GM12865 (cell line): ENCODE results near the gene AK1.

Experiments used
- DNase-seq: peaks from one replicate; pipeline ENCODE4 v3.0.0; 2010; ENCODE audit warnings: low read depth
- H3K4me3 ChIP-seq: 2 replicates; pipeline ENCODE4 v1.5.1; 2011; ENCODE audit warnings: mild to moderate bottlenecking, low read depth, low read length, control low read depth
- TF ChIP-seq, protein P1 (sequence below): IDR thresholded peaks from 2 replicates; pipeline ENCODE4 v1.5.1; 2011; ENCODE audit warnings: low read length, control low read depth, low read depth, inconsistent platforms; ENCODE audit not compliant: insufficient read depth; ENCODE audit errors: missing control alignments

AK1 gene

DNA sequence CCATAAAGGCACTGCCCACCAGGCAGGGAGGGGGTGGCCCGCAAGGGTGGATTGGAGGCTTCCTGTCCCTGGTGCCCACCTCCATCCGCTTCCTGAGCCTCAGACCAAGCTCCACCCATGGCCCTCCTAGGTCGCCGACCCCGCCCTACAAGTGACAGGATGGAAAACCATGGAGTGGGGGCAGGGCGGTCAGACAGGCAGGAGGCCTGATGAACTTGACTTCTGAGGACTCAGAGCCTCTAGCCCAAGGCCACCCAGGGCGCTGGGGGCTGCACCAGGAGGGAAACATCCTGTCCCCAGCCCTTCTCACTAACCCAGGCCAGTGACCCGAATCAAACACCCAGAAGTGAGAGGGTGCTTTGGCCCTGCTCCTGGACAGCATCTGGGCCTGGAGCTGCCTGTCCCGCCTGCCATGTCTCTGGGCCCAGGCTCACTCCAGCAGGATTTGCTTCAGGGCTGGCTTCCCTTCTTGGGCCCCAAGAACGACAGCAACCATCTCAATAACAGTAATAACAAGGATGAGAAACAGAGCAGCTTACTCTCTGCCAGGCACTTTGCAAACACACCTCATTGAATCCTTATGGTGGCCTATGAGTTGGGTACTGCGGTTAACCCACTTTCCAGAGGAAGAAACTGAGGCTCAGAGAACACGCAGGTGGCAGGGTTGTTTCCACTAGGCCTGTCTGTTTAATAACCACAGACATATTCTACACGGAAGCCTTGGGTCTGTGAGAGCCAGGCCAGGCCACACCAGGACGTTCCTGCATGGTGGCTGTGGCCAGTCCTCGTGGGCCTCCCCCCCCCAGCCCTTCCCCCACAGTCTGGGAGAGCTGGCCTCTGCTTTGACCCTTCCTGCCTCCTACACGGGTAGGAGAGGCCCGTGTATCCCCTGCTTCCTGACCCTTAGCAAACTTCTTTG, 26.3 kb upstream of the AK1 start:
- TF ChIP-seq, protein P1, sequence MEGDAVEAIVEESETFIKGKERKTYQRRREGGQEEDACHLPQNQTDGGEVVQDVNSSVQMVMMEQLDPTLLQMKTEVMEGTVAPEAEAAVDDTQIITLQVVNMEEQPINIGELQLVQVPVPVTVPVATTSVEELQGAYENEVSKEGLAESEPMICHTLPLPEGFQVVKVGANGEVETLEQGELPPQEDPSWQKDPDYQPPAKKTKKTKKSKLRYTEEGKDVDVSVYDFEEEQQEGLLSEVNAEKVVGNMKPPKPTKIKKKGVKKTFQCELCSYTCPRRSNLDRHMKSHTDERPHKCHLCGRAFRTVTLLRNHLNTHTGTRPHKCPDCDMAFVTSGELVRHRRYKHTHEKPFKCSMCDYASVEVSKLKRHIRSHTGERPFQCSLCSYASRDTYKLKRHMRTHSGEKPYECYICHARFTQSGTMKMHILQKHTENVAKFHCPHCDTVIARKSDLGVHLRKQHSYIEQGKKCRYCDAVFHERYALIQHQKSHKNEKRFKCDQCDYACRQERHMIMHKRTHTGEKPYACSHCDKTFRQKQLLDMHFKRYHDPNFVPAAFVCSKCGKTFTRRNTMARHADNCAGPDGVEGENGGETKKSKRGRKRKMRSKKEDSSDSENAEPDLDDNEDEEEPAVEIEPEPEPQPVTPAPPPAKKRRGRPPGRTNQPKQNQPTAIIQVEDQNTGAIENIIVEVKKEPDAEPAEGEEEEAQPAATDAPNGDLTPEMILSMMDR, result no peak
- peak overlapping the region; percentile 64 for H3K4me3 ChIP-seq
- peak; percentile 95 for DNase-seq

GRCh38 chr9:127899128-127899943, 21.9 kb upstream of the AK1 start, which contains the start of gene ST6GALNAC6:
Gene ST6GALNAC6 (minus strand): TSS chr9:127899603. CDS start chr9:127897981, 1,622 bp downstream.
- peak within 1 kb of the TSS; percentile 92 for H3K4me3 ChIP-seq
- TF ChIP-seq, protein P1, result no peak
- DNase-seq, result peak; percentile 84

- no peak for DNase-seq
- TF ChIP-seq, protein P1, result no peak
- H3K4me3 ChIP-seq, result peak overlapping the region; percentile 92
These were observed 21.1 kb upstream of the AK1 start for GRCh38 chr9:127898433-127899127.

DNA sequence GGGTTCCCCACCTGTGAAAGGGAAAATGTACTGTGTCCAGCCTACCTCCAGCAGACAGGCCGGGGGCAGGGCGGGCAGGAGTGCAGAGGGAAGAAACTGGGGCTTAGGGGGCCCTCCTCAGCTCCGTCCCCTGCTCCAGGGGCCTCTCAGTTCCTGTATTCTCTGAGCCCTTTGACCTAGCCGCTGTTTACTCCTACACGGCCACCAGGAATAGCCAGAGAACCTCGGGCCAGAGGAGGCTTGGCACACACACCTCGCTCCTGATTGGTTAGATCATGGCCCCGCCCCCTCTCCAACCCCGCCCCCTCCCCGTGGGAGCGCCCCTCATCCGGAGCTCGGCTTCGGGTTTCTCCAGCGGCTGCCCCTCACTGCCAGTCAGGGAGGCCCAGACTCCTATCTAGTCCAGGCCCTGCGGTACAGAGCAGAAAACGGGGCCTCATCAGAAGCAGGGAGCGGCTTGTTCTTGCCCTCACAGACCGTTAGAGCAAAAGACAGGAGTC, 19.8 kb upstream of the AK1 start:
- TF ChIP-seq, protein P1, result no peak
- H3K4me3 ChIP-seq, result no peak overlapping the region
- peak; percentile 40 for DNase-seq

GRCh38 chr9:127896395-127897192, 19.1 kb upstream of the AK1 start:
- no peak overlapping the region for H3K4me3 ChIP-seq
- TF ChIP-seq, protein P1, result no peak
- DNase-seq, result no peak

GRCh38 chr9:127895811-127896210, 18.3 kb upstream of the AK1 start:
- no peak overlapping the region for H3K4me3 ChIP-seq
- TF ChIP-seq, protein P1, result no peak
- DNase-seq, result no peak
